Psoas muscle (tissue), 8 donors: ENCODE measurements around the gene DEDD2. TPM values are rescaled to one million over a fixed set of nuclear protein-coding genes. Genes with fewer than 3 reads are reported as not detected.

Source experiments
- ATAC-seq, 4 donors: fragments of 200-7000 bp; cut with Tn5 transposase; one replicate each; pipeline ENCODE4 v1.9.1; 2020; ENCODE audit warnings: moderate library complexity in 3 of 4, mild to moderate bottlenecking in 2 of 4
- DNase-seq, 2 donors: peaks; one replicate each; pipeline ENCODE4 v3.0.0-alpha.2; 2020
- H3K27ac ChIP-seq: fragments of 200-600 bp; one replicate; pipeline ENCODE4 v1.8.0; 2022
- H3K27me3 ChIP-seq, 3 donors: fragments of 200-600 bp in 1 of 3; one replicate each; pipeline versions ENCODE4 v1.6.1 to v1.8.0; 2013 to 2022; ENCODE audit warnings: low read length in 2 of 3, mild to moderate bottlenecking in 2 of 3, moderate library complexity in 1 of 3; ENCODE audit not compliant: insufficient read depth in 3 of 3
- H3K36me3 ChIP-seq, 2 donors: fragments of 200-600 bp in 1 of 2; one replicate each; pipeline versions ENCODE4 v1.6.1 to v1.8.0; 2013 to 2022; ENCODE audit warnings: low read depth in 1 of 2, mild to moderate bottlenecking in 1 of 2, moderate library complexity in 1 of 2; ENCODE audit not compliant: insufficient read depth in 1 of 2
- H3K4me1 ChIP-seq: fragments of 200-600 bp; one replicate; pipeline ENCODE4 v1.8.0; 2022
- H3K4me3 ChIP-seq: fragments of 200-600 bp; one replicate; pipeline ENCODE4 v1.8.0; 2022; ENCODE audit warnings: mild to moderate bottlenecking
- H3K9me3 ChIP-seq: fragments of 200-600 bp; one replicate; pipeline ENCODE4 v1.8.0; 2022
- CTCF ChIP-seq: fragments of 200-600 bp; IDR thresholded peaks from one replicate; pipeline ENCODE4 v1.8.0; 2022; ENCODE audit warnings: antibody characterized with exemption
- WGBS, 3 donors: extraction: QIAGEN DNeasy Blood & Tissue Kit; methylation state at CpG; one replicate each; pipeline versions ENCODE4 v1.1.6 to v1.1.7; 2013; 5-methylcytosine and 5-hydroxymethylcytosine counted together
- intact Hi-C, 2 donors: fragments of 100-400 bp; cut with DNase I; formaldehyde crosslinking; loops; one replicate each; pipeline versions ENCODE4 v1.11.0 to v1.14.2; 2022
- polyA plus RNA-seq, 3 donors: library from polyadenylated mRNA; stranded (reverse); fragments of 200-250 nt; gene quantifications; one replicate each; pipeline ENCODE4 v1.2.3, GENCODE V29; 2013
- total RNA-seq, 4 donors: library from RNA; stranded (reverse); fragmentation: NEBNext Ultra II Directional in 2 of 4; extraction: Animal tissue kit (Norgen Biotek cat#: 25700) in 2 of 4; gene quantifications; one replicate each; pipeline versions ENCODE4 v1.2.1 to v1.2.4, GENCODE V29; 2021 to 2023
- donor health status: healthy with polysubstance abuse.
- donor health status: DM: no; HTN: no; CAD: no; lungs with moderate emphysema.
- donor health status: Bipolar disorder and iron deficiency.
- donor health status: healthy.
- donor health status: DM: yes; HTN: yes; CAD: no.
- donor health status: DM: no; HTN: no; CAD: no.
- donor health status: DM: no; HTN: no; CAD: no.
- donor health status: DM: yes; HTN: yes; CAD: no.

Gene DEDD2
- total and polyA plus RNA-seq, 7 donors = 8.8 to 26.1 (median 12.1) TPM

GRCh38 chr19:42239544-42240220 lies 22.2 kb upstream of the DEDD2 start:
- intact Hi-C loops = no loop called here
- ATAC-seq = no peak
- no peak for TF ChIP-seq CTCF
- Histone ChIP-seq H3K36me3 (peaks cover 3 to 59% of the 10 kb centered on the region in 2 donors), H3K9me3 (no peaks in the 10 kb centered on the region), H3K27me3 (no peaks in the 10 kb centered on the region), H3K4me1 (peaks cover 23% of the 10 kb centered on the region), H3K4me3 (no peak overlapping the region), H3K27ac (no peak overlapping the region)
- WGBS, 3 donors = 74 to 85% (median 80%) methylated on average over 10 of the region's 10 CpGs
- no peak for DNase-seq

- peaks cover 8 to 97% of the 10 kb centered on the region in 2 donors for H3K36me3 ChIP-seq
- H3K4me3 ChIP-seq = no peak overlapping the region
- peaks cover 3% of the 10 kb centered on the region for H3K4me1 ChIP-seq
- H3K27ac ChIP-seq = no peak overlapping the region
- TF ChIP-seq CTCF = no peak
- intact Hi-C loops = no loop called here
- ATAC-seq (no peak), DNase-seq (no peak)
- 83 to 93% (median 89%) methylated on average over 5 of the region's 5 CpGs for WGBS, 3 donors
- no peaks in the 10 kb centered on the region for H3K9me3 ChIP-seq
- no peaks in the 10 kb centered on the region for H3K27me3 ChIP-seq
These were observed 17.7 kb upstream of the DEDD2 start for GRCh38 chr19:42235181-42235580.

GRCh38 chr19:42234364-42234763 lies 16.9 kb upstream of the DEDD2 start:
- no peaks in the 10 kb centered on the region for H3K4me1 ChIP-seq
- DNase-seq (no peak), ATAC-seq (no peak)
- no peak overlapping the region for H3K4me3 ChIP-seq
- no peaks in the 10 kb centered on the region for H3K9me3 ChIP-seq
- H3K27me3 ChIP-seq = no peaks in the 10 kb centered on the region
- intact Hi-C loops = no loop called here
- TF ChIP-seq CTCF = no peak
- peaks cover 8 to 97% of the 10 kb centered on the region in 2 donors for H3K36me3 ChIP-seq
- 92 to 93% (median 93%) methylated on average over 11 of the region's 11 CpGs for WGBS, 3 donors
- H3K27ac ChIP-seq = no peak overlapping the region

- no peaks in the 10 kb centered on the region for H3K4me1 ChIP-seq
- H3K27ac ChIP-seq = no peak overlapping the region
- DNase-seq = no peak
- no peak for ATAC-seq
- no peak for TF ChIP-seq CTCF
- WGBS, 3 donors = 84 to 89% (median 88%) methylated on average over 6 of the region's 6 CpGs
- intact Hi-C loops = no loop called here
- H3K4me3 ChIP-seq = no peak overlapping the region
- H3K27me3 ChIP-seq = no peaks in the 10 kb centered on the region
- H3K36me3 ChIP-seq = peaks cover 8 to 97% of the 10 kb centered on the region in 2 donors
- no peaks in the 10 kb centered on the region for H3K9me3 ChIP-seq
These were observed 16.3 kb upstream of the DEDD2 start for GRCh38 chr19:42233678-42234292.
